OCI-LY7 (cell line): Measurements from ENCODE around the gene CLCF1. TPM values are rescaled to one million over a fixed set of nuclear protein-coding genes. Genes with fewer than 3 reads are reported as not detected.

ENCODE experiments used
- BruUV-seq: library from RNA; stranded (reverse); fragments of 400-500 nt; replicated peaks from 2 replicates; lab custom pipeline; 2021; lab: Mats Ljungman, UMichigan
- CTCF ChIA-PET: fragments of 300-600 bp; sonication (Branson Sonifier 250); formaldehyde crosslinking; loops from one replicate; lab custom pipeline; 2022; ENCODE audit warnings: antibody characterized with exemption; ENCODE audit not compliant: unreplicated experiment; lab: Charles Lee
- POLR2A ChIA-PET: fragments of 300-600 bp; sonication (Branson Sonifier 250); formaldehyde crosslinking; loops from one replicate; lab custom pipeline; 2022; ENCODE audit warnings: antibody characterized with exemption; lab: Charles Lee
- DNase-seq: peaks from one replicate; pipeline ENCODE4 v3.0.0-alpha.2; 2015; ENCODE audit warnings: low spot score
- H2AFZ ChIP-seq: fragments of 200-600 bp; sonication (generic), shearing (Covaris generic); 2 replicates; pipeline ENCODE4 v1.6.1; 2014; ENCODE audit warnings: mild to moderate bottlenecking, antibody characterized with exemption, low read length, moderate library complexity
- H3K27ac ChIP-seq: fragments of 200-600 bp; sonication (generic); 2 replicates; pipeline ENCODE4 v1.5.1; 2014; ENCODE audit warnings: mixed run types, low read depth, mild to moderate bottlenecking, moderate library complexity, low read length, inconsistent platforms; ENCODE audit not compliant: poor library complexity, severe bottlenecking
- H3K36me3 ChIP-seq: fragments of 200-600 bp; sonication (generic); 2 replicates; pipeline ENCODE4 v1.6.1; 2014; ENCODE audit warnings: mild to moderate bottlenecking, antibody characterized with exemption, low read length, moderate library complexity, mixed read lengths; ENCODE audit not compliant: insufficient read depth
- H3K4me1 ChIP-seq: fragments of 200-600 bp; sonication (generic); 2 replicates; pipeline ENCODE4 v1.5.1; 2014; ENCODE audit warnings: mild to moderate bottlenecking, low read length; ENCODE audit not compliant: insufficient read depth, poor library complexity, severe bottlenecking
- H3K4me2 ChIP-seq: fragments of 200-600 bp; sonication (generic); 2 replicates; pipeline ENCODE4 v1.6.1; 2014; ENCODE audit warnings: mild to moderate bottlenecking, low read length
- H3K4me3 ChIP-seq: fragments of 200-600 bp; sonication (generic); 2 replicates; pipeline ENCODE4 v1.5.1; 2014; ENCODE audit warnings: mild to moderate bottlenecking, low read depth, low read length; ENCODE audit not compliant: poor library complexity, severe bottlenecking
- H3K79me2 ChIP-seq: fragments of 200-600 bp; sonication (generic); 2 replicates; pipeline ENCODE4 v1.6.1; 2016; ENCODE audit warnings: low read depth, mild to moderate bottlenecking, low read length, moderate library complexity, mixed read lengths; ENCODE audit not compliant: insufficient read depth
- H3K9me2 ChIP-seq: fragments of 200-600 bp; sonication (generic); 2 replicates; pipeline ENCODE4 v1.6.1; 2016; ENCODE audit warnings: mild to moderate bottlenecking, low read length, mixed read lengths; ENCODE audit not compliant: insufficient read depth
- H3K9me3 ChIP-seq: fragments of 200-600 bp; sonication (generic); 2 replicates; pipeline ENCODE4 v1.6.1; 2014; ENCODE audit warnings: mild to moderate bottlenecking, mixed run types, low read length, mixed read lengths
- H4K20me1 ChIP-seq: fragments of 200-600 bp; sonication (generic); 2 replicates; pipeline ENCODE4 v1.6.1; 2014; ENCODE audit warnings: mild to moderate bottlenecking, antibody characterized with exemption, low read length, moderate library complexity, mixed read lengths; ENCODE audit not compliant: insufficient read depth
- CTCF ChIP-seq: fragments of 200-600 bp; sonication (generic); conservative IDR thresholded peaks from 2 replicates; pipeline ENCODE4 v1.5.1; 2014; ENCODE audit warnings: mild to moderate bottlenecking, antibody characterized with exemption, low read length, moderate library complexity, mixed read lengths
- EZH2phosphoT487 ChIP-seq: fragments of 200-600 bp; sonication (generic); IDR thresholded peaks from 2 replicates; pipeline ENCODE4 v1.6.1; 2018; ENCODE audit warnings: low read depth, borderline replicate concordance, mild to moderate bottlenecking, mixed run types, antibody characterized with exemption, low read length, moderate library complexity, mixed read lengths
- intact Hi-C: fragments of 100-400 bp; cut with micrococcal nuclease; formaldehyde crosslinking; loops from one replicate; pipeline ENCODE4 v1.10.0; 2022; ENCODE audit not compliant: unreplicated experiment
- total RNA-seq, 2 experiments: library from RNA; depleted of rRNA in 1 of 2; stranded (reverse); fragments of >200 nt in 1 of 2; shearing (Covaris generic) in 1 of 2; gene quantifications; 2 replicates each; pipeline ENCODE4 v1.2.3, GENCODE V29; 2014 to 2022

CLCF1 gene
- total RNA-seq, 2 experiments from 2014 or later, result 0.34 to 0.35 TPM

GRCh38 chr11:67392183-67392715, 18.9 kb upstream of the CLCF1 start:
- peak overlapping the region; percentile 78 for H3K4me3 ChIP-seq
- peaks cover 37% of the 10 kb centered on the region for H3K4me1 ChIP-seq
- H2AFZ ChIP-seq, result no peak overlapping the region
- peaks cover 19% of the 10 kb centered on the region; the same call in 1 of the 2 replicates for H3K79me2 ChIP-seq
- peak overlapping the region; percentile 29 for H3K27ac ChIP-seq
- no peak for DNase-seq
- CTCF ChIA-PET, result interaction anchor here (0.8 kb wide), 1 partner anchor 9 kb away, joined by 6 read pairs; the partner anchor contains the start of gene PPP1CA
- no peak for TF ChIP-seq EZH2phosphoT487
- no peak for TF ChIP-seq CTCF
- intact Hi-C loops, result no loop called here
- H3K9me2 ChIP-seq, result no peaks in the 10 kb centered on the region
- no peaks in the 10 kb centered on the region for H4K20me1 ChIP-seq
- TSS peak; percentile 77 for BruUV-seq
- no peaks in the 10 kb centered on the region for H3K9me3 ChIP-seq
- H3K4me2 ChIP-seq, result peak overlapping the region; percentile 74
- POLR2A ChIA-PET, result interaction anchor here (0.6 to 2.4 kb wide), 9 partner anchors 9 to 198 kb away, joined by 3 to 16 read pairs (median 4); partner anchors contain the start of genes PPP1CA, PTPRCAP and TBC1D10C
- H3K36me3 ChIP-seq, result peaks cover 36% of the 10 kb centered on the region

- no peaks in the 10 kb centered on the region for H3K9me3 ChIP-seq
- CTCF ChIA-PET, result interaction anchor here (0.8 kb wide), 1 partner anchor 10 kb away, joined by 6 read pairs; the partner anchor contains the start of gene PPP1CA
- intact Hi-C loops, result loop anchor here (1.0 kb wide), 1 partner anchor 93 kb away; no protein-coding TSS in a partner anchor
- peak; percentile 98 for DNase-seq
- peaks cover 19% of the 10 kb centered on the region; the same call in 1 of the 2 replicates for H3K79me2 ChIP-seq
- BruUV-seq, result TSS peak; percentile 75
- peaks cover 29% of the 10 kb centered on the region for H3K36me3 ChIP-seq
- H3K4me2 ChIP-seq, result peak within 1 kb of the TSS; percentile 74
- TF ChIP-seq CTCF, result no peak
- no peak for TF ChIP-seq EZH2phosphoT487
- H4K20me1 ChIP-seq, result no peaks in the 10 kb centered on the region
- no peaks in the 10 kb centered on the region for H3K9me2 ChIP-seq
- POLR2A ChIA-PET, result interaction anchor here (0.6 to 2.4 kb wide), 9 partner anchors 10 to 199 kb away, joined by 3 to 16 read pairs (median 3); partner anchors contain the start of genes PPP1CA, PTPRCAP and TBC1D10C
- H2AFZ ChIP-seq, result 0 out of 2 replicates have a peak within 1 kb of the TSS, but pooled peaks have one; percentile 22
- H3K4me3 ChIP-seq, result peak within 1 kb of the TSS; percentile 78
- H3K4me1 ChIP-seq, result peaks cover 37% of the 10 kb centered on the region
- H3K27ac ChIP-seq, result peak within 1 kb of the TSS; percentile 54
Measured at GRCh38 chr11:67391304-67392182, 18.1 kb upstream of the CLCF1 start, which contains the start of gene RAD9A. RAD9A (plus strand) TSS chr11:67391986; CDS start chr11:67392045, 59 bp downstream.
